ENCODE measurements around the gene RBM33. TPM values are rescaled to one million over a fixed set of nuclear protein-coding genes. Genes with fewer than 3 reads are reported as not detected.
A peak's percentile ranks its signal among the peaks of the same experiment; 100 is the strongest.

RBM33 gene
- total and polyA plus RNA-seq, 2 of the 13 experiments (the other 11 are each of a cell fraction or from before 2014, with no cell fraction given) = 12.4 to 28.9 TPM

- no peak overlapping the region for H2AFZ ChIP-seq (ENCODE audit: low read length)
- H3K36me3 ChIP-seq (replicated peaks in 1 of 2; ENCODE audit: control insufficient read depth in 1 of 2, insufficient read depth in 2 of 2, low read length in 2 of 2) = peaks cover 12 to 48% of the 10 kb centered on the region in 2 experiments
- in situ Hi-C loops (cut with HindIII; ENCODE audit: extremely low pct_ligation_motif_present, low pct_unique_long_range_greater_than_20kb) = no loop called here
- DNase-seq (ENCODE audit: low spot score) = no peak
- H4K20me1 ChIP-seq (ENCODE audit: insufficient read depth, low read length) = peaks cover 7% of the 10 kb centered on the region; the same call in 1 of the 2 replicates
- no peak overlapping the region for H3K9ac ChIP-seq (ENCODE audit: insufficient read depth, low read depth, low read length)
- H3K4me1 ChIP-seq (ENCODE audit: insufficient read depth, low read length) = peaks cover 18% of the 10 kb centered on the region
- WGBS (ENCODE audit: low lambda C conversion rate) = 97% methylated on average over 14 of the region's 20 CpGs
- no peaks in the 10 kb centered on the region for H3K27me3 ChIP-seq (ENCODE audit: control insufficient read depth in 1 of 2, insufficient read depth in 2 of 2, low read length in 2 of 2)
- intact Hi-C loops (cut with micrococcal nuclease; ENCODE audit: unreplicated experiment) = no loop called here
- no peak overlapping the region for H3K4me3 ChIP-seq (replicated peaks in 1 of 3; ENCODE audit: insufficient read depth in 1 of 3, low read depth in 2 of 3, low read length in 3 of 3)
- BruUV-seq (replicated peaks) = no TSS peak
- no peak for ATAC-seq
- H3K27ac ChIP-seq (ENCODE audit: extremely low read length, insufficient read depth, low read length) = no peak overlapping the region
- H3K4me2 ChIP-seq (ENCODE audit: low read depth, low read length) = no peak overlapping the region
- TF ChIP-seq ZBTB33 (CRISPR knock-in tag; IDR thresholded peaks at IDR 0.05) = peak; percentile 63; the same call in 1 of the 2 replicates
- no peak for TF ChIP-seq ZNF292 (CRISPR knock-in tag; IDR thresholded peaks at IDR 0.05; ENCODE audit: borderline replicate concordance, low read depth)
- FAIRE-seq = no peak
- POLR2A ChIA-PET = no interaction called here
- no peaks in the 10 kb centered on the region for H3K79me2 ChIP-seq (ENCODE audit: insufficient read depth, low read length)
- no peaks in the 10 kb centered on the region for H3K9me3 ChIP-seq (ENCODE audit: low read length)
- CTCF ChIA-PET (ENCODE audit: low intra/inter-chr PET ratio, low total read pairs) = no interaction called here
Measured at GRCh38 chr7:155781433-155781832, 137.0 kb downstream of the RBM33 start.

GRCh38 chr7:155782466-155782865 lies 138.0 kb downstream of the RBM33 start:
- no peaks in the 10 kb centered on the region for H3K9me3 ChIP-seq (ENCODE audit: low read length)
- H3K27me3 ChIP-seq (ENCODE audit: control insufficient read depth in 1 of 2, insufficient read depth in 2 of 2, low read length in 2 of 2) = no peaks in the 10 kb centered on the region
- intact Hi-C loops (cut with micrococcal nuclease; ENCODE audit: unreplicated experiment) (no loop called here), in situ Hi-C loops (cut with HindIII; ENCODE audit: extremely low pct_ligation_motif_present, low pct_unique_long_range_greater_than_20kb) (no loop called here)
- H3K36me3 ChIP-seq (replicated peaks in 1 of 2; ENCODE audit: control insufficient read depth in 1 of 2, insufficient read depth in 2 of 2, low read length in 2 of 2) = peaks cover 10 to 39% of the 10 kb centered on the region in 2 experiments
- no peak overlapping the region for H2AFZ ChIP-seq (ENCODE audit: low read length)
- no peaks in the 10 kb centered on the region for H3K79me2 ChIP-seq (ENCODE audit: insufficient read depth, low read length)
- 91% methylated on average over 8 of the region's 10 CpGs for WGBS (ENCODE audit: low lambda C conversion rate)
- H3K9ac ChIP-seq (ENCODE audit: insufficient read depth, low read depth, low read length) = no peak overlapping the region
- H3K27ac ChIP-seq (ENCODE audit: extremely low read length, insufficient read depth, low read length) = no peak overlapping the region
- FAIRE-seq = no peak
- ATAC-seq = no peak
- ChIA-PET CTCF (ENCODE audit: low intra/inter-chr PET ratio, low total read pairs) (no interaction called here), POLR2A (no interaction called here)
- no peak overlapping the region for H3K4me2 ChIP-seq (ENCODE audit: low read depth, low read length)
- BruUV-seq (replicated peaks) = no TSS peak
- no peak overlapping the region for H3K4me3 ChIP-seq (replicated peaks in 1 of 3; ENCODE audit: insufficient read depth in 1 of 3, low read depth in 2 of 3, low read length in 3 of 3)
- peaks cover 7% of the 10 kb centered on the region; the same call in 1 of the 2 replicates for H4K20me1 ChIP-seq (ENCODE audit: insufficient read depth, low read length)
- peak; percentile 58 for TF ChIP-seq AGO2 (optimal IDR thresholded peaks at IDR 0.05; ENCODE audit: low read depth, low read length)
- TF ChIP-seq, protein P1, sequence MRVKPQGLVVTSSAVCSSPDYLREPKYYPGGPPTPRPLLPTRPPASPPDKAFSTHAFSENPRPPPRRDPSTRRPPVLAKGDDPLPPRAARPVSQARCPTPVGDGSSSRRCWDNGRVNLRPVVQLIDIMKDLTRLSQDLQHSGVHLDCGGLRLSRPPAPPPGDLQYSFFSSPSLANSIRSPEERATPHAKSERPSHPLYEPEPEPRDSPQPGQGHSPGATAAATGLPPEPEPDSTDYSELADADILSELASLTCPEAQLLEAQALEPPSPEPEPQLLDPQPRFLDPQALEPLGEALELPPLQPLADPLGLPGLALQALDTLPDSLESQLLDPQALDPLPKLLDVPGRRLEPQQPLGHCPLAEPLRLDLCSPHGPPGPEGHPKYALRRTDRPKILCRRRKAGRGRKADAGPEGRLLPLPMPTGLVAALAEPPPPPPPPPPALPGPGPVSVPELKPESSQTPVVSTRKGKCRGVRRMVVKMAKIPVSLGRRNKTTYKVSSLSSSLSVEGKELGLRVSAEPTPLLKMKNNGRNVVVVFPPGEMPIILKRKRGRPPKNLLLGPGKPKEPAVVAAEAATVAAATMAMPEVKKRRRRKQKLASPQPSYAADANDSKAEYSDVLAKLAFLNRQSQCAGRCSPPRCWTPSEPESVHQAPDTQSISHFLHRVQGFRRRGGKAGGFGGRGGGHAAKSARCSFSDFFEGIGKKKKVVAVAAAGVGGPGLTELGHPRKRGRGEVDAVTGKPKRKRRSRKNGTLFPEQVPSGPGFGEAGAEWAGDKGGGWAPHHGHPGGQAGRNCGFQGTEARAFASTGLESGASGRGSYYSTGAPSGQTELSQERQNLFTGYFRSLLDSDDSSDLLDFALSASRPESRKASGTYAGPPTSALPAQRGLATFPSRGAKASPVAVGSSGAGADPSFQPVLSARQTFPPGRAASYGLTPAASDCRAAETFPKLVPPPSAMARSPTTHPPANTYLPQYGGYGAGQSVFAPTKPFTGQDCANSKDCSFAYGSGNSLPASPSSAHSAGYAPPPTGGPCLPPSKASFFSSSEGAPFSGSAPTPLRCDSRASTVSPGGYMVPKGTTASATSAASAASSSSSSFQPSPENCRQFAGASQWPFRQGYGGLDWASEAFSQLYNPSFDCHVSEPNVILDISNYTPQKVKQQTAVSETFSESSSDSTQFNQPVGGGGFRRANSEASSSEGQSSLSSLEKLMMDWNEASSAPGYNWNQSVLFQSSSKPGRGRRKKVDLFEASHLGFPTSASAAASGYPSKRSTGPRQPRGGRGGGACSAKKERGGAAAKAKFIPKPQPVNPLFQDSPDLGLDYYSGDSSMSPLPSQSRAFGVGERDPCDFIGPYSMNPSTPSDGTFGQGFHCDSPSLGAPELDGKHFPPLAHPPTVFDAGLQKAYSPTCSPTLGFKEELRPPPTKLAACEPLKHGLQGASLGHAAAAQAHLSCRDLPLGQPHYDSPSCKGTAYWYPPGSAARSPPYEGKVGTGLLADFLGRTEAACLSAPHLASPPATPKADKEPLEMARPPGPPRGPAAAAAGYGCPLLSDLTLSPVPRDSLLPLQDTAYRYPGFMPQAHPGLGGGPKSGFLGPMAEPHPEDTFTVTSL (CRISPR knock-in tag; IDR thresholded peaks at IDR 0.05; ENCODE audit: borderline replicate concordance) = no peak
- TF ChIP-seq THAP7 (CRISPR knock-in tag; IDR thresholded peaks at IDR 0.05) = no peak
- DNase-seq (ENCODE audit: low spot score) = no peak
- peaks cover 19% of the 10 kb centered on the region for H3K4me1 ChIP-seq (ENCODE audit: insufficient read depth, low read length)
